Activated T-cell treated with anti-CD3 and anti-CD28 coated beads, Interleukin-2, amount 50 U/mL, for 4 hours (primary cell): ENCODE measurements around the gene CCDC9. TPM values are rescaled to one million over a fixed set of nuclear protein-coding genes. Genes with fewer than 3 reads are reported as not detected.

Experiments
- ATAC-seq, 2 donors: fragments of 200-7000 bp; cut with Tn5 transposase; one replicate each; pipeline ENCODE4 v1.10.0; 2021
- DNase-seq: peaks from one replicate; pipeline ENCODE4 v3.0.0-alpha.2; 2020
- H3K27me3 Mint-ChIP-seq: one replicate; pipeline ENCODE4 v1.8.0; 2021; ENCODE audit warnings: low read depth, mixed read lengths
- H3K36me3 Mint-ChIP-seq: one replicate; pipeline ENCODE4 v1.8.0; 2022; ENCODE audit warnings: mixed read lengths; ENCODE audit not compliant: insufficient read depth
- H3K4me1 Mint-ChIP-seq: one replicate; pipeline ENCODE4 v1.8.0; 2021; ENCODE audit warnings: low read depth, mixed read lengths
- H3K4me3 Mint-ChIP-seq: one replicate; pipeline ENCODE4 v1.8.0; 2021; ENCODE audit warnings: mild to moderate bottlenecking, moderate library complexity, mixed read lengths
- H3K9me3 Mint-ChIP-seq: one replicate; pipeline ENCODE4 v1.8.0; 2021; ENCODE audit warnings: mixed read lengths
- total RNA-seq, 3 donors: library from RNA; stranded (reverse); gene quantifications; one replicate each; pipeline ENCODE4 v1.2.1, GENCODE V29; 2021

CCDC9 gene
- total RNA-seq, 3 donors from 2014 or later, result 24.0 to 34.5 (median 30.4) TPM

GRCh38 chr19:47228937-47229675 lies 27.2 kb upstream of the CCDC9 start:
- H3K9me3 Mint-ChIP-seq, result no peaks in the 10 kb centered on the region
- H3K36me3 Mint-ChIP-seq, result no peaks in the 10 kb centered on the region
- ATAC-seq (no peak), DNase-seq (no peak)
- peaks cover 34% of the 10 kb centered on the region for H3K4me1 Mint-ChIP-seq
- H3K27me3 Mint-ChIP-seq, result no peaks in the 10 kb centered on the region
- no peak overlapping the region for H3K4me3 Mint-ChIP-seq

DNA sequence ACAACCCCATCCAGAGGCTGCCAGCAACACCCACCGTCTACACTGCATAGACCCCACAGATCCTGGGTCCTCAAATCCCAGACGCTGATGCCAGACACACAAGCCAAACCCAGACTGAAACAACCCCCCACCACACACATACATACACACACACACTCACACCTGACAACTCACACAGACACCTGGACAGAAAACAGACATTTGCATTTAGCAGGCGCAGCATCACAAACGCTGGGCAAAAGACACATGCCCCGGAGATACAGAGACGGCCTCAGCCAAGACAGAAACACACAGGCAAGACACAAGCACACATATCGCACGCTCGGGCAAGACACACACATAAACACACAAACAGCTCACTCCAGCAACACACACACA lies 26.7 kb upstream of the CCDC9 start:
- Mint-ChIP-seq H3K36me3 (no peaks in the 10 kb centered on the region), H3K4me1 (peaks cover 34% of the 10 kb centered on the region)

GRCh38 chr19:47230054-47230920 lies 26.0 kb upstream of the CCDC9 start:
- Mint-ChIP-seq H3K27me3 (no peaks in the 10 kb centered on the region), H3K36me3 (no peaks in the 10 kb centered on the region), H3K9me3 (no peaks in the 10 kb centered on the region), H3K4me1 (peaks cover 34% of the 10 kb centered on the region), H3K4me3 (peak overlapping the region; percentile 58)
- DNase-seq, result peak; percentile 78
- ATAC-seq, result peak; percentile 27 to 30

More for the DNA sequence above, 26.7 kb upstream of the CCDC9 start:
- no peaks in the 10 kb centered on the region for H3K27me3 Mint-ChIP-seq
- DNase-seq, result no peak
- H3K4me3 Mint-ChIP-seq, result no peak overlapping the region
- no peaks in the 10 kb centered on the region for H3K9me3 Mint-ChIP-seq
- ATAC-seq, result no peak

- ATAC-seq, result no peak
- Mint-ChIP-seq H3K4me3 (peak within 1 kb of the TSS; percentile 76), H3K36me3 (no peaks in the 10 kb centered on the region), H3K9me3 (no peaks in the 10 kb centered on the region), H3K27me3 (no peaks in the 10 kb centered on the region), H3K4me1 (peaks cover 29% of the 10 kb centered on the region)
- DNase-seq, result no peak
Observed at GRCh38 chr19:47230921-47231214, 25.5 kb upstream of the CCDC9 start, which contains the start of gene BBC3. Gene BBC3, minus strand, starts transcription at chr19:47231199. Its CDS starts 2,768 bp downstream, at chr19:47228431.

DNA sequence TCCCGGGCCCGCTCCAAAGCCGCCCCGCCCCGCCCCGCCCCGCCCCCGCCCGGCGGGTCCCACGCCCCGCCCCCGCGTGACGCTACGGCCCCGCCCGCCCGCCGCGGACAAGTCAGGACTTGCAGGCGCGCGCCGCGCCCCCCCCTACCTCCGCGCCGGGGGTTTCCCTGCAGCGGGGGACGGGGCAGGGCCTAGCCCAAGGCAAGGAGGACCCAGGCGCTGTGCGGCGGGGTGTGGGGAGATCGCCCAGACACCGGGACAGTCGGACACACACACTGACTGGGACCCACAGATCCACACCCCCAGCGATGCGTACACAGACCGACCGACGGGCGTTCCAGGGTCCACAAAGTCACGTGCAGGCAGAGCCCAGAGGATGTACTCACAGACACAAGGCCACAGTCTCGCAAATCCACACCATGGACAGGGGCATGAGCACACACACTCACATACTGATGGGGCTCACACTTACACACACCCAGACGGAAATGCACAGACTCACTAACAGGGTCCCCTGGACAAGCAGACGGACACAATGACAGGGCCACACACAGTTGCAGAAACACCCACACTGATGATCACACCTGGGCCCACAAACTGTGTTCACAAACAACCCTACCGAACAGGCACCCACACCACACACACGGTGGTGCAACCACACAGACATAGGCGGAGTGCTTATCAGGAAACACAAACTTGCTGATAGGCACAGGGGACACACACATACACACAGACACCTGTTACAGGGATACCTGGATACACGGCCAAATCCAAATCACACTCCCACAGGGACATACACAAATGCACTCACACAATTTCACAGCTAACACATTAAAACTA lies 24.9 kb upstream of the CCDC9 start:
- ATAC-seq, result peak; percentile 65 to 66

DNA sequence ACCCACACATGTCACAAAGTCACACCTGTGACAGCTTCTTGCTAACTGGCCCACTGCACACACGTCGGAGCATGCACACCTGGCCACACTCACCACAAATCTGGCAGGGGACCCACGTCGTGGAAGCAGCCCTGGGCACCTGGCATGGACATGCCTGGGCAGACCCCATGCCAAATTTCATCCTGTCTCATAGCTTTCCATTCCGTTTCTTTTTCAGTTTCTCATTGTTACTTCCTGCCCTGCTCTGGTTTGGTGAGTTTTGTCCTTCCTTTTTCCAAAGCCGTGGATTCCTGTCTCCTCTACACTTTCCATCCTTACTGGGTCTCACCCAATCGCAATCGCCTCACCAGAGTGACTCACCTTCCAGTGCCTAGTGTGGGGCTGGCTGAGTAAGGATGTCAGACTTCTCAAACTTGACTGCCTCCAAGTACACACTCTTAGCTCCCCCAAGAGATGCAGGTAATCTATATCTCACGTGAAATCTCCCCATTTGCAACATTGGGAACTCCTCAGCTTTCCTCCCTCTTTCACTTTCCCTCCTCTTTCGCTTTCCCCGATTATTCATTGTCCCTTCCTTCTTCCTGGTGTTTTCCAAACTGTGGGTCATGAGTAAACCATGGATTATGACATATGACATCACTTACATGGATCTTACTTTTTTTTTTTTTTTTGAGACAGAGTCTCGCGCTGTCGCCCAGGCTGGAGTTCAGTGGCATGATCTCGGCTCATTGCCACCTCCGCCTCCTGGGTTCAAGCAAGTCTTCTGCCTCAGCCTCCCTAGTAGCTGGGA lies 23.7 kb upstream of the CCDC9 start:
- Mint-ChIP-seq H3K4me1 (peaks cover 20% of the 10 kb centered on the region), H3K36me3 (no peaks in the 10 kb centered on the region), H3K4me3 (peak overlapping the region; percentile 76), H3K27me3 (no peaks in the 10 kb centered on the region), H3K9me3 (no peaks in the 10 kb centered on the region)
- DNase-seq, result no peak
- no peak for ATAC-seq

More for the DNA sequence above, 24.9 kb upstream of the CCDC9 start:
- H3K4me3 Mint-ChIP-seq, result peak overlapping the region; percentile 76
- no peaks in the 10 kb centered on the region for H3K27me3 Mint-ChIP-seq
- H3K9me3 Mint-ChIP-seq, result no peaks in the 10 kb centered on the region
- peak; percentile 94 for DNase-seq
- peaks cover 29% of the 10 kb centered on the region for H3K4me1 Mint-ChIP-seq
- H3K36me3 Mint-ChIP-seq, result no peaks in the 10 kb centered on the region

GRCh38 chr19:47236072-47236675 lies 20.2 kb upstream of the CCDC9 start:
- H3K9me3 Mint-ChIP-seq, result no peaks in the 10 kb centered on the region
- no peaks in the 10 kb centered on the region for H3K36me3 Mint-ChIP-seq
- ATAC-seq (no peak), DNase-seq (no peak)
- H3K27me3 Mint-ChIP-seq, result no peaks in the 10 kb centered on the region
- peaks cover 34% of the 10 kb centered on the region for H3K4me1 Mint-ChIP-seq
- H3K4me3 Mint-ChIP-seq, result no peak overlapping the region

GRCh38 chr19:47239152-47239551 lies 17.2 kb upstream of the CCDC9 start:
- Mint-ChIP-seq H3K4me1 (peaks cover 25% of the 10 kb centered on the region), H3K4me3 (peak overlapping the region; percentile 42), H3K27me3 (no peaks in the 10 kb centered on the region), H3K36me3 (no peaks in the 10 kb centered on the region), H3K9me3 (no peaks in the 10 kb centered on the region)
- DNase-seq (no peak), ATAC-seq (no peak)

GRCh38 chr19:47239610-47240296 lies 16.6 kb upstream of the CCDC9 start:
- peak; percentile 11 to 27 for ATAC-seq

GRCh38 chr19:47240556-47240955 lies 15.8 kb upstream of the CCDC9 start:
- Mint-ChIP-seq H3K36me3 (no peaks in the 10 kb centered on the region), H3K4me1 (peaks cover 32% of the 10 kb centered on the region), H3K9me3 (no peaks in the 10 kb centered on the region), H3K4me3 (peak overlapping the region; percentile 26), H3K27me3 (peaks cover 2% of the 10 kb centered on the region)
- DNase-seq, result no peak
- no peak for ATAC-seq

More at GRCh38 chr19:47239610-47240296, 16.6 kb upstream of the CCDC9 start:
- Mint-ChIP-seq H3K27me3 (peaks cover under 1% of the 10 kb centered on the region), H3K36me3 (no peaks in the 10 kb centered on the region), H3K4me1 (peaks cover 30% of the 10 kb centered on the region), H3K4me3 (peak overlapping the region; percentile 49), H3K9me3 (no peaks in the 10 kb centered on the region)
- DNase-seq, result peak; percentile 39

GRCh38 chr19:47240996-47241918 lies 15.1 kb upstream of the CCDC9 start:
- peak; percentile 51 to 53 for ATAC-seq
- H3K27me3 Mint-ChIP-seq, result peaks cover 2% of the 10 kb centered on the region
- H3K36me3 Mint-ChIP-seq, result no peaks in the 10 kb centered on the region
- peaks cover 32% of the 10 kb centered on the region for H3K4me1 Mint-ChIP-seq
- peak overlapping the region; percentile 26 for H3K4me3 Mint-ChIP-seq
- no peaks in the 10 kb centered on the region for H3K9me3 Mint-ChIP-seq
- peak; percentile 92 for DNase-seq

- Mint-ChIP-seq H3K36me3 (no peaks in the 10 kb centered on the region), H3K27me3 (peaks cover 2% of the 10 kb centered on the region), H3K4me3 (no peak overlapping the region), H3K9me3 (no peaks in the 10 kb centered on the region), H3K4me1 (peaks cover 32% of the 10 kb centered on the region)
- DNase-seq, result no peak
- no peak for ATAC-seq
Observed at GRCh38 chr19:47241919-47242577, 14.3 kb upstream of the CCDC9 start.
